H9 (cell line): Measurements from ENCODE around the gene PHEX. TPM values are rescaled to one million over a fixed set of nuclear protein-coding genes. Genes with fewer than 3 reads are reported as not detected.

Experiments used
- DNase-seq: peaks from one replicate; pipeline ENCODE4 v3.0.0-alpha.2; 2017
- H2AFZ ChIP-seq: one replicate; pipeline ENCODE4 v1.6.1; 2013; ENCODE audit warnings: mild to moderate bottlenecking, low read length, control low read depth, moderate library complexity
- H2AK5ac ChIP-seq: 2 replicates; pipeline ENCODE4 v1.6.1; 2013; ENCODE audit warnings: low read length, control low read depth, mixed read lengths; ENCODE audit not compliant: insufficient read length
- H2BK120ac ChIP-seq: one replicate; pipeline ENCODE4 v1.6.1; 2013; ENCODE audit warnings: low read depth, mild to moderate bottlenecking, low read length, control low read depth, inconsistent platforms; ENCODE audit not compliant: poor library complexity, severe bottlenecking
- H2BK12ac ChIP-seq: 2 replicates; pipeline ENCODE4 v1.6.1; 2013; ENCODE audit warnings: low read length, control low read depth, mixed read lengths, low read depth; ENCODE audit not compliant: insufficient read length
- H2BK15ac ChIP-seq: 2 replicates; pipeline ENCODE4 v1.6.1; 2013; ENCODE audit warnings: low read depth, low read length, control low read depth
- H2BK20ac ChIP-seq: one replicate; pipeline ENCODE4 v1.6.1; 2013; ENCODE audit warnings: low read depth, mild to moderate bottlenecking, low read length, control low read depth, inconsistent platforms; ENCODE audit not compliant: poor library complexity, severe bottlenecking
- H2BK5ac ChIP-seq: 2 replicates; pipeline ENCODE4 v1.6.1; 2013; ENCODE audit warnings: low read length, control low read depth, mixed read lengths; ENCODE audit not compliant: insufficient read length
- H3K14ac ChIP-seq: 2 replicates; pipeline ENCODE4 v1.6.1; 2013; ENCODE audit warnings: low read length, control low read depth; ENCODE audit not compliant: insufficient read depth
- H3K18ac ChIP-seq: 2 replicates; pipeline ENCODE4 v1.6.1; 2013; ENCODE audit warnings: low read depth, mild to moderate bottlenecking, mixed read lengths, low read length, control low read depth; ENCODE audit not compliant: insufficient read length
- H3K23ac ChIP-seq: 2 replicates; pipeline ENCODE4 v1.6.1; 2013; ENCODE audit warnings: low read length, control low read depth, mixed read lengths, low read depth; ENCODE audit not compliant: insufficient read length
- H3K23me2 ChIP-seq: 2 replicates; pipeline ENCODE4 v1.6.1; 2013; ENCODE audit warnings: low read depth, mild to moderate bottlenecking, mixed read lengths, low read length, control low read depth; ENCODE audit not compliant: insufficient read length, poor library complexity, severe bottlenecking
- H3K27ac ChIP-seq: 2 replicates; pipeline ENCODE4 v1.5.1; 2013; ENCODE audit warnings: low read length, control low read depth, mixed read lengths, low read depth; ENCODE audit not compliant: insufficient read length
- H3K27me3 ChIP-seq: 2 replicates; pipeline ENCODE4 v1.6.1; 2013; ENCODE audit warnings: low read length, control low read depth, inconsistent platforms; ENCODE audit not compliant: insufficient read depth
- H3K4ac ChIP-seq: 2 replicates; pipeline ENCODE4 v1.6.1; 2013; ENCODE audit warnings: low read depth, mild to moderate bottlenecking, control low read depth, inconsistent platforms, low read length, moderate library complexity
- H3K4me1 ChIP-seq: 2 replicates; pipeline ENCODE4 v1.6.1; 2013; ENCODE audit warnings: low read length, control low read depth, inconsistent platforms; ENCODE audit not compliant: insufficient read depth
- H3K4me2 ChIP-seq: 2 replicates; pipeline ENCODE4 v1.6.1; 2013; ENCODE audit warnings: low read length, control low read depth, mixed read lengths; ENCODE audit not compliant: insufficient read length, insufficient read depth
- H3K56ac ChIP-seq: 2 replicates; pipeline ENCODE4 v1.6.1; 2013; ENCODE audit warnings: low read depth, mild to moderate bottlenecking, mixed read lengths, low read length, control low read depth; ENCODE audit not compliant: insufficient read length
- H3K79me1 ChIP-seq: 2 replicates; pipeline ENCODE4 v1.6.1; 2013; ENCODE audit warnings: low read depth, mild to moderate bottlenecking, moderate library complexity, low read length, control low read depth, inconsistent platforms; ENCODE audit not compliant: insufficient read depth, poor library complexity, severe bottlenecking
- H3K79me2 ChIP-seq: 2 replicates; pipeline ENCODE4 v1.6.1; 2013; ENCODE audit warnings: low read length, control low read depth, inconsistent platforms; ENCODE audit not compliant: insufficient read depth
- H3K9ac ChIP-seq: 2 replicates; pipeline ENCODE4 v1.6.1; 2013; ENCODE audit warnings: low read length, control low read depth, mixed read lengths; ENCODE audit not compliant: insufficient read length; ENCODE audit errors: extremely low read depth
- H3K9me3 ChIP-seq: one replicate; pipeline ENCODE4 v1.6.1; 2013; ENCODE audit warnings: low read depth, low read length, inconsistent platforms; ENCODE audit not compliant: control insufficient read depth
- H3T11ph ChIP-seq: one replicate; pipeline ENCODE4 v1.6.1; 2013; ENCODE audit warnings: mild to moderate bottlenecking, low read length, control low read depth, inconsistent platforms
- H4K20me1 ChIP-seq: one replicate; pipeline ENCODE4 v1.6.1; 2013; ENCODE audit not compliant: control insufficient read depth, insufficient read length, insufficient read depth
- H4K5ac ChIP-seq: 2 replicates; pipeline ENCODE4 v1.6.1; 2013; ENCODE audit warnings: low read depth, mild to moderate bottlenecking, mixed read lengths, low read length, control low read depth; ENCODE audit not compliant: insufficient read length
- H4K8ac ChIP-seq: replicated peaks from 2 replicates; pipeline ENCODE4 v1.6.1; 2013; ENCODE audit warnings: low read length, control low read depth, mixed read lengths, low read depth; ENCODE audit not compliant: insufficient read length
- H4K91ac ChIP-seq: 2 replicates; pipeline ENCODE4 v1.6.1; 2013; ENCODE audit warnings: low read depth, mild to moderate bottlenecking, moderate library complexity, mixed read lengths, low read length, control low read depth; ENCODE audit not compliant: insufficient read length
- H3K27ac Mint-ChIP-seq, 3 experiments: 2 replicates in 2 of 3; 3 replicates in 1 of 3; pipeline ENCODE4 v1.8.0; 2020 to 2021; ENCODE audit warnings: mixed read lengths in 3 of 3, mild to moderate bottlenecking in 1 of 3, moderate library complexity in 1 of 3
- H3K27me3 Mint-ChIP-seq: 2 replicates; pipeline ENCODE4 v1.8.0; 2021; ENCODE audit warnings: low read depth, mild to moderate bottlenecking, moderate library complexity, mixed read lengths
- H3K36me3 Mint-ChIP-seq, 3 experiments: 2 replicates in 2 of 3; 3 replicates in 1 of 3; pipeline ENCODE4 v1.8.0; 2020 to 2021; ENCODE audit warnings: low read depth in 3 of 3, mixed read lengths in 3 of 3; ENCODE audit not compliant: insufficient read depth in 1 of 3
- H3K4me1 Mint-ChIP-seq, 2 experiments: 2 replicates each; pipeline ENCODE4 v1.8.0; 2020; ENCODE audit warnings: mixed read lengths in 2 of 2
- H3K4me3 Mint-ChIP-seq, 2 experiments: 2 replicates in 1 of 2; 3 replicates in 1 of 2; pipeline ENCODE4 v1.8.0; 2020 to 2021; ENCODE audit warnings: mild to moderate bottlenecking in 2 of 2, mixed read lengths in 2 of 2, moderate library complexity in 1 of 2
- H3K9me3 Mint-ChIP-seq, 2 experiments: 2 replicates in 1 of 2; 3 replicates in 1 of 2; pipeline ENCODE4 v1.8.0; 2020; ENCODE audit warnings: mild to moderate bottlenecking in 2 of 2, mixed read lengths in 2 of 2, moderate library complexity in 1 of 2
- whole genome bisulfite sequencing: extraction: QIAGEN DNeasy Blood & Tissue Kit; methylation state at CpG from one replicate; pipeline ENCODE4 v1.1.7; 2013; ENCODE audit warnings: missing lambda C conversion rate, low lambda C conversion rate, mixed read lengths; ENCODE audit not compliant: insufficient read length; ENCODE audit errors: extremely low coverage; 5-methylcytosine and 5-hydroxymethylcytosine counted together
- total RNA-seq: library from RNA; stranded (reverse); gene quantifications from 2 replicates; pipeline ENCODE4 v1.2.1, GENCODE V29; 2021
- TF ChIP-seq, protein P1 (sequence below): fragments of 200-600 bp; sonication (generic); conservative IDR thresholded peaks from 3 replicates; pipeline ENCODE4 v1.8.0; 2021; ENCODE audit warnings: antibody characterized with exemption, mild to moderate bottlenecking

PHEX gene
- total RNA-seq, 1 experiment from 2014 or later: 0.11 TPM

DNA sequence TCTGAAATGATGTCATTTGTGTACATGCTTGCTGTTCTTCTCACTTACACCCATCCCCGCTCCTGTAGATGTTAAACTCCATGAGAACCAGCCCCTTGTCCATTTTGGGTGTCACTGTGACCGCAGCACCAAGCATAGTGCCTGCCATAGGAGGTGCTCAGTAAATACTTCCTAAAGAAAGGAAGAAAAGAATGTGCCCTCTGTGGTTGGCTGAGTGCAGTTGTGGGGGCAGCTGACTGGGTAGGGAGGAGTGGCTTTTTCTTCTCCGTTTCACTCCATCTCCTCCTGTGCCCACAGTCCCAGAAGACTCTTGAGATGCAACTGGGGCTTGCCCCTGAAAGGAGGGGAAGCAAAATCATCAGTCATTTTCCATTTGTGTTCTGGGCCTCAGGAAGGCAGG lies 25.5 kb downstream of the PHEX start:
- Histone ChIP-seq H3K23ac (no peak overlapping the region), H3K4me1 (no peaks in the 10 kb centered on the region; the same call in 1 of the 2 replicates), H4K5ac (no peak overlapping the region), H3K79me2 (no peaks in the 10 kb centered on the region), H2BK12ac (no peak overlapping the region), H3K9me3 (no peaks in the 10 kb centered on the region), H3K56ac (no peak overlapping the region), H3K23me2 (no peaks in the 10 kb centered on the region), H4K8ac (no peak overlapping the region), H3K27me3 (no peaks in the 10 kb centered on the region), H2AFZ (no peak overlapping the region), H3K14ac (no peak overlapping the region), H3K4ac (no peak overlapping the region), H3T11ph (no peak overlapping the region), H4K20me1 (no peaks in the 10 kb centered on the region), H3K4me2 (no peak overlapping the region), H3K27ac (no peak overlapping the region), H2BK120ac (no peak overlapping the region), H2BK5ac (no peak overlapping the region), H3K9ac (no peak overlapping the region), H2BK20ac (no peak overlapping the region), H3K79me1 (no peaks in the 10 kb centered on the region), H2AK5ac (no peak overlapping the region), H3K18ac (no peak overlapping the region), H2BK15ac (no peak overlapping the region), H4K91ac (no peak overlapping the region)
- no peaks in the 10 kb centered on the region for H3K27me3 Mint-ChIP-seq
- H3K4me3 Mint-ChIP-seq: no peak overlapping the region
- no peak overlapping the region for H3K27ac Mint-ChIP-seq
- TF ChIP-seq, protein P1, sequence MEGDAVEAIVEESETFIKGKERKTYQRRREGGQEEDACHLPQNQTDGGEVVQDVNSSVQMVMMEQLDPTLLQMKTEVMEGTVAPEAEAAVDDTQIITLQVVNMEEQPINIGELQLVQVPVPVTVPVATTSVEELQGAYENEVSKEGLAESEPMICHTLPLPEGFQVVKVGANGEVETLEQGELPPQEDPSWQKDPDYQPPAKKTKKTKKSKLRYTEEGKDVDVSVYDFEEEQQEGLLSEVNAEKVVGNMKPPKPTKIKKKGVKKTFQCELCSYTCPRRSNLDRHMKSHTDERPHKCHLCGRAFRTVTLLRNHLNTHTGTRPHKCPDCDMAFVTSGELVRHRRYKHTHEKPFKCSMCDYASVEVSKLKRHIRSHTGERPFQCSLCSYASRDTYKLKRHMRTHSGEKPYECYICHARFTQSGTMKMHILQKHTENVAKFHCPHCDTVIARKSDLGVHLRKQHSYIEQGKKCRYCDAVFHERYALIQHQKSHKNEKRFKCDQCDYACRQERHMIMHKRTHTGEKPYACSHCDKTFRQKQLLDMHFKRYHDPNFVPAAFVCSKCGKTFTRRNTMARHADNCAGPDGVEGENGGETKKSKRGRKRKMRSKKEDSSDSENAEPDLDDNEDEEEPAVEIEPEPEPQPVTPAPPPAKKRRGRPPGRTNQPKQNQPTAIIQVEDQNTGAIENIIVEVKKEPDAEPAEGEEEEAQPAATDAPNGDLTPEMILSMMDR: no peak
- DNase-seq: no peak
- peaks cover 0 to 2% of the 10 kb centered on the region in 2 experiments; a peak in 2 of 4 replicates for H3K4me1 Mint-ChIP-seq
- no peaks in the 10 kb centered on the region for H3K36me3 Mint-ChIP-seq
- no CpG with 5 or more reads among the region's 3 CpGs for WGBS
- H3K9me3 Mint-ChIP-seq: peaks cover 0 to 33% of the 10 kb centered on the region in 2 experiments; a peak in 3 of 5 replicates
